Measurements from ENCODE around the gene MCHR1. TPM values are rescaled to one million over a fixed set of nuclear protein-coding genes. Genes with fewer than 3 reads are reported as not detected.

Gene MCHR1
- total RNA-seq (2014; rRNA removed; shearing (Covaris generic)), result 11.2 and 12.0 TPM in 2 replicates

GRCh38 chr22:40679249-40679963 lies at the start of gene MCHR1:
Gene MCHR1, plus strand, starts transcription at chr22:40679484. Its CDS starts 169 bp downstream, at chr22:40679653.
- Histone ChIP-seq H3K27me3 (no peaks in the 10 kb centered on the region), H3K36me3 (no peaks in the 10 kb centered on the region), H3K27ac (peak within 1 kb of the TSS; percentile 86), H3K4me3 (peak within 1 kb of the TSS; percentile 61), H3K9me3 (replicated peaks) (no peaks in the 10 kb centered on the region), H3K4me1 (peaks cover 21% of the 10 kb centered on the region)
- DNase-seq, result peak; percentile 63 to 77

- DNase-seq, result no peak
- H3K36me3 ChIP-seq, result no peaks in the 10 kb centered on the region
- no peak overlapping the region for H3K4me3 ChIP-seq
- no peaks in the 10 kb centered on the region for H3K9me3 ChIP-seq (replicated peaks)
- no peak overlapping the region for H3K27ac ChIP-seq
- no peaks in the 10 kb centered on the region for H3K27me3 ChIP-seq
- peaks cover 10% of the 10 kb centered on the region for H3K4me1 ChIP-seq
Measured at GRCh38 chr22:40631925-40632324, 47.4 kb upstream of the MCHR1 start.

- H3K9me3 ChIP-seq (replicated peaks), result no peaks in the 10 kb centered on the region
- H3K27me3 ChIP-seq, result no peaks in the 10 kb centered on the region
- H3K4me3 ChIP-seq, result no peak overlapping the region
- peaks cover 8% of the 10 kb centered on the region for H3K4me1 ChIP-seq
- DNase-seq, result no peak
- no peaks in the 10 kb centered on the region for H3K36me3 ChIP-seq
- H3K27ac ChIP-seq, result no peak overlapping the region
Measured at GRCh38 chr22:40633036-40633435, 46.2 kb upstream of the MCHR1 start.

GRCh38 chr22:40634119-40634903 lies 45.0 kb upstream of the MCHR1 start:
- Histone ChIP-seq H3K4me1 (0 out of 2 replicates have a peak, but pooled peaks cover 5% of the 10 kb centered on the region), H3K27ac (no peak overlapping the region), H3K36me3 (no peaks in the 10 kb centered on the region), H3K27me3 (no peaks in the 10 kb centered on the region), H3K9me3 (replicated peaks) (no peaks in the 10 kb centered on the region), H3K4me3 (no peak overlapping the region)
- DNase-seq, result no peak

GRCh38 chr22:40635043-40635939 lies 44.0 kb upstream of the MCHR1 start:
- H3K27ac ChIP-seq, result no peak overlapping the region
- peak overlapping the region; percentile 77 for H3K4me3 ChIP-seq
- no peaks in the 10 kb centered on the region for H3K36me3 ChIP-seq
- no peak for DNase-seq
- H3K9me3 ChIP-seq (replicated peaks), result no peaks in the 10 kb centered on the region
- no peaks in the 10 kb centered on the region for H3K27me3 ChIP-seq
- H3K4me1 ChIP-seq, result 0 out of 2 replicates have a peak, but pooled peaks cover 5% of the 10 kb centered on the region

GRCh38 chr22:40635940-40636379 lies 43.3 kb upstream of the MCHR1 start:
- 0 out of 2 replicates have a peak, but pooled peaks cover 5% of the 10 kb centered on the region for H3K4me1 ChIP-seq
- H3K27ac ChIP-seq, result no peak overlapping the region; the same call in 1 of the 2 replicates
- peak in 1 of 2 experiments; percentile 17 for DNase-seq
- no peaks in the 10 kb centered on the region for H3K9me3 ChIP-seq (replicated peaks)
- no peaks in the 10 kb centered on the region for H3K27me3 ChIP-seq
- peak overlapping the region; percentile 77 for H3K4me3 ChIP-seq
- H3K36me3 ChIP-seq, result no peaks in the 10 kb centered on the region

GRCh38 chr22:40636380-40637182 lies 42.7 kb upstream of the MCHR1 start, which contains the start of gene MRTFA:
Gene MRTFA, minus strand, starts transcription at chr22:40636719.
- H3K4me1 ChIP-seq, result 0 out of 2 replicates have a peak, but pooled peaks cover 5% of the 10 kb centered on the region
- peak within 1 kb of the TSS; percentile 27; the same call in 1 of the 2 replicates for H3K27ac ChIP-seq
- no peaks in the 10 kb centered on the region for H3K36me3 ChIP-seq
- peak; percentile 99 for DNase-seq
- no peaks in the 10 kb centered on the region for H3K27me3 ChIP-seq
- peak within 1 kb of the TSS; percentile 77 for H3K4me3 ChIP-seq
- no peaks in the 10 kb centered on the region for H3K9me3 ChIP-seq (replicated peaks)

GRCh38 chr22:40637183-40638150 lies 41.8 kb upstream of the MCHR1 start:
- no peaks in the 10 kb centered on the region for H3K36me3 ChIP-seq
- H3K9me3 ChIP-seq (replicated peaks), result no peaks in the 10 kb centered on the region
- peak; percentile 14 to 27 for DNase-seq
- peak overlapping the region; percentile 77 for H3K4me3 ChIP-seq
- 0 out of 2 replicates have a peak, but pooled peaks cover 5% of the 10 kb centered on the region for H3K4me1 ChIP-seq
- H3K27me3 ChIP-seq, result no peaks in the 10 kb centered on the region
- H3K27ac ChIP-seq, result peak overlapping the region; percentile 19; the same call in 1 of the 2 replicates

GRCh38 chr22:40638261-40638660 lies 41.0 kb upstream of the MCHR1 start:
- no peak for DNase-seq
- Histone ChIP-seq H3K9me3 (replicated peaks) (no peaks in the 10 kb centered on the region), H3K4me3 (no peak overlapping the region), H3K27me3 (no peaks in the 10 kb centered on the region), H3K4me1 (0 out of 2 replicates have a peak, but pooled peaks cover 5% of the 10 kb centered on the region), H3K27ac (no peak overlapping the region), H3K36me3 (no peaks in the 10 kb centered on the region)

- no peak overlapping the region for H3K4me3 ChIP-seq
- no peaks in the 10 kb centered on the region for H3K36me3 ChIP-seq
- no peaks in the 10 kb centered on the region for H3K27me3 ChIP-seq
- H3K4me1 ChIP-seq, result no peaks in the 10 kb centered on the region
- no peaks in the 10 kb centered on the region for H3K9me3 ChIP-seq (replicated peaks)
- DNase-seq, result no peak
- no peak overlapping the region for H3K27ac ChIP-seq
Measured at GRCh38 chr22:40641269-40641668, 38.0 kb upstream of the MCHR1 start.

GRCh38 chr22:40642316-40642715 lies 37.0 kb upstream of the MCHR1 start:
- no peaks in the 10 kb centered on the region for H3K36me3 ChIP-seq
- no peak overlapping the region for H3K27ac ChIP-seq
- no peak for DNase-seq
- no peak overlapping the region for H3K4me3 ChIP-seq
- H3K4me1 ChIP-seq, result no peaks in the 10 kb centered on the region
- no peaks in the 10 kb centered on the region for H3K27me3 ChIP-seq
- no peaks in the 10 kb centered on the region for H3K9me3 ChIP-seq (replicated peaks)

GRCh38 chr22:40645579-40646197 lies 33.6 kb upstream of the MCHR1 start:
- Histone ChIP-seq H3K27me3 (no peaks in the 10 kb centered on the region), H3K4me1 (no peaks in the 10 kb centered on the region), H3K9me3 (replicated peaks) (no peaks in the 10 kb centered on the region), H3K4me3 (peak overlapping the region; percentile 55; the same call in 1 of the 2 replicates), H3K36me3 (no peaks in the 10 kb centered on the region), H3K27ac (no peak overlapping the region)
- DNase-seq, result no peak
